IMR-90 (cell line): ENCODE results near the gene ZCCHC3. TPM values are rescaled to one million over a fixed set of nuclear protein-coding genes. Genes with fewer than 3 reads are reported as not detected.
A peak's percentile ranks its signal among the peaks of the same experiment; 100 is the strongest.

Experiments used
- CHD1 ChIP-seq: IDR thresholded peaks from 2 replicates; pipeline ENCODE4 v1.6.1; 2012; ENCODE audit warnings: low read depth, low read length, improper control_type of control experiment
- POLR2A ChIP-seq: IDR thresholded peaks from 2 replicates; pipeline ENCODE4 v1.6.1; 2012; ENCODE audit warnings: mild to moderate bottlenecking, low read depth, low read length
- RAD21 ChIP-seq: IDR thresholded peaks from 2 replicates; pipeline ENCODE4 v1.6.1; 2012; ENCODE audit warnings: low read length, improper control_type of control experiment
- RFX5 ChIP-seq: IDR thresholded peaks from 2 replicates; pipeline ENCODE4 v1.8.0; 2012; ENCODE audit warnings: low read depth, mild to moderate bottlenecking, low read length, moderate library complexity
- polyA plus RNA-seq, 3 experiments: library from polyadenylated mRNA; depleted of rRNA; stranded (reverse); fragments of >200 nt; gene quantifications; 2 replicates each; pipeline ENCODE4 v1.2.3, GENCODE V29; 2012; ENCODE audit warnings: low replicate concordance in 1 of 3
- total RNA-seq: library from RNA; depleted of rRNA; stranded (reverse); fragments of >200 nt; gene quantifications from 2 replicates; pipeline ENCODE4 v1.2.3, GENCODE V29; 2012

The ZCCHC3 gene
- total and polyA plus RNA-seq, 2 of the 4 experiments (the other 2 are of a cell fraction), result 8.2 to 10.9 TPM

- TF ChIP-seq RFX5 (peak; percentile 100), CHD1 (no peak), RAD21 (no peak), POLR2A (peak; percentile 70)
These were observed 27.9 kb downstream of the ZCCHC3 start, which contains the start of gene SOX12 (continued) for GRCh38 chr20:325045-325888.
